LNCaP clone FGC (cell line): ENCODE measurements around the gene NPBWR2.
"Not testable (repeated sequence)": the region's sequence is repeated elsewhere in the genome, so short reads cannot be mapped to it uniquely, and the experiment has no call there.

Experiments used
- DNase-seq: peaks from one replicate; pipeline ENCODE4 v3.0.0-alpha.2; 2011; ENCODE audit warnings: low read depth
- H3K4me3 ChIP-seq: 2 replicates; pipeline ENCODE4 v1.5.1; 2011; ENCODE audit warnings: mild to moderate bottlenecking, low read depth, low read length, control low read depth
- CTCF ChIP-seq: IDR thresholded peaks from 2 replicates; pipeline ENCODE4 v1.5.1; 2012; ENCODE audit warnings: mild to moderate bottlenecking; ENCODE audit not compliant: control insufficient read depth, insufficient read depth; ENCODE audit errors: extremely low read depth

NPBWR2 gene

GRCh38 chr20:64092258-64093012 lies 14.9 kb downstream of the NPBWR2 start:
- no peak for DNase-seq
- no peak overlapping the region for H3K4me3 ChIP-seq
- TF ChIP-seq CTCF, result no peak

- DNase-seq, result no peak
- TF ChIP-seq CTCF, result no peak
- H3K4me3 ChIP-seq, result no peak overlapping the region
Measured at GRCh38 chr20:64091770-64092169, 15.6 kb downstream of the NPBWR2 start.

- no peak for TF ChIP-seq CTCF
- no peak for DNase-seq
- no peak overlapping the region for H3K4me3 ChIP-seq
Measured at GRCh38 chr20:64091340-64091739, 16.0 kb downstream of the NPBWR2 start.

- DNase-seq, result no peak
- H3K4me3 ChIP-seq, result no peak overlapping the region
- TF ChIP-seq CTCF, result no peak
Measured at GRCh38 chr20:64090165-64090564, 17.2 kb downstream of the NPBWR2 start.

GRCh38 chr20:64088586-64088985 lies 18.8 kb downstream of the NPBWR2 start:
- not testable (repeated sequence) for DNase-seq

GRCh38 chr20:64087226-64087825 lies 20.0 kb downstream of the NPBWR2 start:
- not testable (repeated sequence) for H3K4me3 ChIP-seq, DNase-seq

More at GRCh38 chr20:64088586-64088985, 18.8 kb downstream of the NPBWR2 start:
- not testable (repeated sequence) for H3K4me3 ChIP-seq

- no peak for DNase-seq
- TF ChIP-seq CTCF, result no peak
- H3K4me3 ChIP-seq, result no peak overlapping the region
Measured at GRCh38 chr20:64086801-64087200, 20.6 kb downstream of the NPBWR2 start.

- no peak for DNase-seq
- TF ChIP-seq CTCF, result no peak
Measured at GRCh38 chr20:64084685-64085152, 22.6 kb downstream of the NPBWR2 start.

More at GRCh38 chr20:64084685-64085152, 22.6 kb downstream of the NPBWR2 start:
- no peak overlapping the region for H3K4me3 ChIP-seq
